Activated CD4-positive, alpha-beta T cell treated with anti-CD3 and anti-CD28 coated beads for 36 hours (primary cell): ENCODE data around the gene PTPRF. TPM values are rescaled to one million over a fixed set of nuclear protein-coding genes. Genes with fewer than 3 reads are reported as not detected.

Experiments
- total RNA-seq, 2 experiments: library from RNA; stranded (reverse); gene quantifications; one replicate each; pipeline ENCODE4 v1.2.3, GENCODE V29; 2021

The PTPRF gene
- total RNA-seq, 2 experiments from 2014 or later, result 5.1 to 6.8 TPM

Other genes with a start within 250 kb of the PTPRF start
- gene C1orf210, start 245.3 kb upstream of the PTPRF start, total RNA-seq, result not detected
- gene TIE1, start 229.9 kb upstream of the PTPRF start, total RNA-seq, result not detected
- not detected for gene MPL, start 193.1 kb upstream of the PTPRF start, total RNA-seq
- gene CDC20, start 171.9 kb upstream of the PTPRF start, total RNA-seq, result 100 to 1,000 TPM; 158 to 163 TPM
- gene ELOVL1, start 162.9 kb upstream of the PTPRF start, total RNA-seq, result 10 to 100 TPM; 56.0 to 72.1 TPM
- gene MED8, start 141.1 kb upstream of the PTPRF start, total RNA-seq, result 10 to 100 TPM; 32.3 to 36.6 TPM
- 10 to 100 TPM; 33.6 to 36.3 TPM for gene SZT2, start 141.0 kb upstream of the PTPRF start, total RNA-seq
- gene HYI, start 77.0 kb upstream of the PTPRF start, total RNA-seq, result 10 to 100 TPM; 10.8 to 13.5 TPM
- gene KDM4A, start 119.3 kb downstream of the PTPRF start, total RNA-seq, result 10 to 100 TPM; 34.0 to 35.8 TPM
- gene ST3GAL3, start 176.7 kb downstream of the PTPRF start, total RNA-seq, result 10 to 100 TPM; 15.8 to 20.9 TPM